22Rv1 (cell line): Measurements from ENCODE around the gene DYRK1A.

Experiments
- H3K27ac ChIP-seq: fragments of 450-650 bp; 2 replicates; pipeline ENCODE4 v1.5.1; 2017
- ZFX ChIP-seq: fragments of 450-650 bp; IDR thresholded peaks from 2 replicates; pipeline ENCODE4 v1.6.1; 2017; ENCODE audit warnings: antibody characterized with exemption, borderline replicate concordance
- TF ChIP-seq, protein P1 (sequence below): fragments of 450-650 bp; IDR thresholded peaks from 2 replicates; pipeline ENCODE4 v1.5.1; 2017; ENCODE audit warnings: mild to moderate bottlenecking

The DYRK1A gene

DNA sequence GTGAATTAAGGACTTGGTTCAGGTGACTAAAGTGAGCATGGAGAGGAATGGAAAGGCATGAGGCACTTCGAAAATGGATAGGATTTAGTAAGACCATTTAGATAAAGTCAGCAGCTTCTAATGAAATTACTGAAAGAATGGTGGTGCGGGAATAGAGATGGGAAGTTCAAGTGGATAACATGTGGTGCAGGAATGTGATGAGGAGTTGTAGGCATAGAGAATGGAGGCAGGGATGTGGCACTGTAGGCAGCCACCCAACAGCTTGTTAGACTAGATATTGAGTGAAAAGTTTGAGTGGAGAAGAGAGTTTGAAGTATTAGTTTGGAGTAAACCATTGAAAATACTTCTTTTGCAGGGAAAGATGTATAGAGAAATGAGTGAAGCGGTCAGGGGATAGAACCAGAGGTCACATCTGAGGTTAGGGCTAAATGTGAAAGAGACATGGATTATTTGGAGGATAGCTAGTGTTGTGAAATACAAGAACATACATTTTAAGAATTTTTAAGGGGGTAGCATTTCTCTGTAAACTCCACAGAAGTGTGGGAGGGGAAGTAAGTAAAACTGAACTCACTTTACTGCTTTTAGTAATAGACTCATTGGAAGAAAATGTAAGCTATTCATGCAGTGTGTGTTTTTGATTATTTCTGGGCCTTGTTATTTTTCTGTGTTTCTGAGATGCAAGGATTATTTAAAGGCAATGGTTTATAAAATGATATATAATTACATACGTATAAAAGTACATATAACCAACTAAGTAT lies 46.2 kb downstream of the DYRK1A start:
- H3K27ac ChIP-seq, result no peak overlapping the region
- no peak for TF ChIP-seq ZFX
- TF ChIP-seq, protein P1, sequence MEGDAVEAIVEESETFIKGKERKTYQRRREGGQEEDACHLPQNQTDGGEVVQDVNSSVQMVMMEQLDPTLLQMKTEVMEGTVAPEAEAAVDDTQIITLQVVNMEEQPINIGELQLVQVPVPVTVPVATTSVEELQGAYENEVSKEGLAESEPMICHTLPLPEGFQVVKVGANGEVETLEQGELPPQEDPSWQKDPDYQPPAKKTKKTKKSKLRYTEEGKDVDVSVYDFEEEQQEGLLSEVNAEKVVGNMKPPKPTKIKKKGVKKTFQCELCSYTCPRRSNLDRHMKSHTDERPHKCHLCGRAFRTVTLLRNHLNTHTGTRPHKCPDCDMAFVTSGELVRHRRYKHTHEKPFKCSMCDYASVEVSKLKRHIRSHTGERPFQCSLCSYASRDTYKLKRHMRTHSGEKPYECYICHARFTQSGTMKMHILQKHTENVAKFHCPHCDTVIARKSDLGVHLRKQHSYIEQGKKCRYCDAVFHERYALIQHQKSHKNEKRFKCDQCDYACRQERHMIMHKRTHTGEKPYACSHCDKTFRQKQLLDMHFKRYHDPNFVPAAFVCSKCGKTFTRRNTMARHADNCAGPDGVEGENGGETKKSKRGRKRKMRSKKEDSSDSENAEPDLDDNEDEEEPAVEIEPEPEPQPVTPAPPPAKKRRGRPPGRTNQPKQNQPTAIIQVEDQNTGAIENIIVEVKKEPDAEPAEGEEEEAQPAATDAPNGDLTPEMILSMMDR, result no peak

DNA sequence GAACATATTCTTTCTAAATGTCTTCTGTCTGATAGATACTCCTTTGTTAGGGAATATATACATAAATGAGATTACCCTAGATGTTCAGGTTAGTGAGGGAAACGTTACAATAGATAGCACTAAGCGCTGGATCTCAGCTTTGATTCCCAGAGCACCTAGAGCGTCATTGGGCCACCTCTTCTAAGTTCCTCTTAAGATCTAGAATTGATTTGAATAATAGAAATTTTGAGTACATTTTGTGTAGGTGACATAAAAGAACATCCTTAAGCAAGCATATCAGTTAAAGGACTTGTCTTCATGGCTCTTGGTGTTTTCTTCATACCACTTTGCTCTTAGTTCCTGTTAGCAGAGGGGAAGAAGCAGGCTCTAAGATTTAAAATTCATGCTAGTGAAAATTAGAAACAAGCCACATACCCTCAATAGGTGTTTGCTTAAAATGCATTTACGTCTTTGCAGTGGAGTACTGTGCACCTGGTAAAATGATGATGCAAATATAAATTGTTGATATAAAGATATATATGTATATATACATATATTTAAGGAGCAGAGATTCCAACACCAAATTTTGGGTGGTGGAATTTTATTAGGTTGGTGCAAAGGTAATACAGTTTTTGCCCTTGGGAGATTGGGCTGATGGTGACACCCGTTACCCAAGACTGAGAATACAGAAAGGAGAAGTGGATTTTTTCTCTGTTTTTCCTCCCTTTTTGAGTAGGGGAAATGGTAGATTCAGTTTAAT lies 47.1 kb downstream of the DYRK1A start:
- no peak overlapping the region for H3K27ac ChIP-seq
- TF ChIP-seq ZFX, result no peak
- TF ChIP-seq, protein P1, result no peak

DNA sequence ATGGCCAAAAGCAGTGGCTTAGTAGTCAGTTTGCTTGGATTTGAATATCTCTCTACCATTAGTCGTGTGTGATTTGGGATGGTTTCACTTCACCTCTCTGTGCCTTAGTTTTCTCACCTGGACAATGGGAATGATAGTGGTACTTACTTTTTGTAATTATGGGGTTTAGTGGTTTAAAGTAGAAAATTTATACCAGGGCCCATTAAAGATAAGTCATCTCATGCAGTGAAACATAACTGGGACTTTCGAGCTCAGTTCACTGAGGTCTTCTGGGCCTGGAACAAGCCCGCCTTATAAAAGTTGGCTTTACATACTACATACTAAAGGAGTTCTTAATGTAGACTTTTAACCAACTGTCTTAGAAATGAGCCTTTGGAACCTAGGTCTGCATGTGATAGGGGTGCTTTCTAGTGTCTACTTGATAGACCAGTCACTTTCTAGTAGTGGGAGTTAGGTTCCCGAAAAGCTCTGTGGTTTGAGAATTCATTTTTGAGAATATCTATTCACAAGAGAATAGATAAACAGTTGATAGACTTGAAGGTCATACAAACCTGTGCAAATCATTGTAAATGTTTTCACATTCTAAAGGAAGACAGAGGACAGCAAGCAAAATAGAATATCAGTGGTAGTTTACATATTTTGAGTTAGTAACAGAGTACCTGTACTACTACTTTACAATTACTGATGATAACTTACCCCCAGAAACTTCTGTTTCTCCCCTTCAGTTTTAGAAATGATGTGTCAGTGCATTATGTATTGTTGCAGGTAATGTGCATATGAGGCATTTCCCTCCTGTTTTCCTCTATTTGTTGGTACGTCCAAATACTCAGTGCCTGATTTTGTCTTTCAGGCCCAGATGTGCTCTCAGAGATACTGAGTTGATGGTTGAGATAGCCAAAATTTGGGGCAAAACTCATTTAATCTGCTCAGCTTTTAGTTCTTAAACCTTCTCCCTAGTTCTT lies 48.0 kb downstream of the DYRK1A start:
- no peak for TF ChIP-seq ZFX
- TF ChIP-seq, protein P1, result no peak
- no peak overlapping the region for H3K27ac ChIP-seq

DNA sequence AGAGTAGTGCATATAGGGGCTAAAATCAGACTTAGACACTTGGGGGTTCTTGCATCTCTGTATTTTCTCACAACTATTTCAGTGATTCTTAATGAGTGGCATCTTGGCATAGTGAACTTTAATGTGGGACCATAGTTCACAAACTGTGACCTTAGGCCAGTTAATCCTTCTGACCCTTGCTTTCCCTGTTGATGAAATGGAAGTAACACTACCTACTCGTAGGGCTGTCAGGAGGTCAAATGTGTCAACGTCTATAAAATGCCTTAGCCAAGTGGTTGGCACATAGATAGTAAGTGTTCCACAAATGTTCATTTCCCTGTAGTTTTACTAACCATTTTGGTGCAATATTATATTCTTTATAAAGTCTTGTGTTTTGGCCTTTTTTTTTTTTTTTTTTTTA lies 49.4 kb downstream of the DYRK1A start:
- no peak overlapping the region for H3K27ac ChIP-seq
- TF ChIP-seq, protein P1, result no peak
- no peak for TF ChIP-seq ZFX

DNA sequence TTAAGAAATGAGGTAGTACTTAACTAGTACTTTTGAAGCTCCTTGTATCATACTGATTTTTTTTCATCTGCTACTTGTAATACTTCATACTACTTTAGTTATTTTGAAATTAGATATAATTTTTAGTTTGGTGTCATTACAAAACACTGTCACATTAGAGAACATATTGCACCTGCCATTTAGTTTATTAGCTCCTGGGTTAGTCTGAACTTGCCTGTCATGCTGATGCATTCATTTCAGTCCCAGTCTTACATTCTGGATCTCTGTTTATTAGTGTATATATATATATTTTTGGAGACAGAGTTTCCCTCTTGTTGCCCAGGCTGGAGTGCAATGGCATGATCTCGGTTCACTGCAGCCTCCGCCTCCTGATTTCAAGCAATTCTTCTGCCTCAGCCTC lies 50.3 kb downstream of the DYRK1A start:
- H3K27ac ChIP-seq, result no peak overlapping the region
- TF ChIP-seq, protein P1, result no peak
- TF ChIP-seq ZFX, result no peak

DNA sequence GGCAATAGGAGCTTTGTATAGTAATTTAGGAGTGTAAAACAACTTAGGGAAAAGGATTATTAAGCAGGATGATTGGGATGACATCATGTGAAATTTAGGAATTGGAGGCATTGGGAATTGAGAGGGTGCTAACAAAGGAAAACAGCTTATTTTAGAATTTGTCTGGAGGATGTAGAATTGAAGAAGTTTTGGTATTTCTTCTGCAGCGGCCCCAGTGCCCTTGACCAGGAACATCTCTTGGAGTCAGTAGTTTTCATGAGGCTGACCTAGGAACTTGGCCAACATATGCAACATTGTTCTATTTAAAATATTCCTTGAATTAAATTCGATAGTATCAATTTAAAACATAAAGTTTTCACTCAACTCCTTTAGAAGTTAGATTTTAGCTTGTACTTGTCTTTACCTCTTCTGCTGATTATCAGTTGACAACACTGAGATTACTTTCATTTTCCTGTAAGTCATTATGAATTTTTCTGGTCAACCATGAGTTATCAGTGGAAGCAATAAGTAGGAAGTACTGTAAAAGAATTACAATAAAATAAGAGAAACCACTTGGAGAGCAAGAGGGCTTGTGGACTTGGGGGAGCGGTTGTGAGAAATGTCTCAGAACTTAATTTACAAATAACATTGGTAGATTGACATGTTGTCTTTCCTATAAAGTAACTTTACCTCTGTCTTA lies 52.8 kb downstream of the DYRK1A start:
- no peak overlapping the region for H3K27ac ChIP-seq
- TF ChIP-seq, protein P1, result no peak
- no peak for TF ChIP-seq ZFX
